Peyer's patch (tissue), 4 donors: ENCODE data around the gene CDH12.

Source experiments
- CTCF ChIP-seq, 6 experiments: fragments of 450-650 bp in 4 of 6; fragments of 200-600 bp in 2 of 6; sonication (generic) in 1 of 6; IDR thresholded peaks; one replicate each; pipeline ENCODE4 v1.5.1; 2017 to 2019; ENCODE audit warnings: antibody characterized with exemption in 6 of 6, mild to moderate bottlenecking in 3 of 6, moderate library complexity in 1 of 6
- POLR2A ChIP-seq, 2 donors: fragments of 450-650 bp; IDR thresholded peaks; one replicate each; pipeline ENCODE4 v1.5.1; 2017; ENCODE audit warnings: antibody characterized with exemption in 2 of 2, mild to moderate bottlenecking in 2 of 2, moderate library complexity in 2 of 2

GRCh38 chr5:22896152-22896551 is 43.0 kb upstream of the CDH12 start:
- TF ChIP-seq POLR2A (IDR thresholded peaks at IDR 0.05) = no peak
- TF ChIP-seq CTCF (IDR thresholded peaks at IDR 0.05) = no peak
